Stimulated activated CD8-positive, alpha-beta memory T cell treated with anti-CD3 and anti-CD28 coated beads, Interleukin-7, amount 100 ng/mL, for 48 hours (primary cell): ENCODE results near the gene PLTP.
A peak's percentile ranks its signal among the peaks of the same experiment; 100 is the strongest.

Source experiments
- DNase-seq, 2 donors: peaks; one replicate each; pipeline ENCODE4 v3.0.0-alpha.2; 2020; ENCODE audit warnings: low read depth in 1 of 2; ENCODE audit errors: extremely low read depth in 1 of 2

The PLTP gene

GRCh38 chr20:45921337-45922189 lies 9.6 kb upstream of the PLTP start:
- no peak for DNase-seq

GRCh38 chr20:45920462-45921336 lies 8.7 kb upstream of the PLTP start:
- no peak for DNase-seq

- no peak for DNase-seq
Measured at GRCh38 chr20:45919542-45920399, 7.8 kb upstream of the PLTP start.

DNA sequence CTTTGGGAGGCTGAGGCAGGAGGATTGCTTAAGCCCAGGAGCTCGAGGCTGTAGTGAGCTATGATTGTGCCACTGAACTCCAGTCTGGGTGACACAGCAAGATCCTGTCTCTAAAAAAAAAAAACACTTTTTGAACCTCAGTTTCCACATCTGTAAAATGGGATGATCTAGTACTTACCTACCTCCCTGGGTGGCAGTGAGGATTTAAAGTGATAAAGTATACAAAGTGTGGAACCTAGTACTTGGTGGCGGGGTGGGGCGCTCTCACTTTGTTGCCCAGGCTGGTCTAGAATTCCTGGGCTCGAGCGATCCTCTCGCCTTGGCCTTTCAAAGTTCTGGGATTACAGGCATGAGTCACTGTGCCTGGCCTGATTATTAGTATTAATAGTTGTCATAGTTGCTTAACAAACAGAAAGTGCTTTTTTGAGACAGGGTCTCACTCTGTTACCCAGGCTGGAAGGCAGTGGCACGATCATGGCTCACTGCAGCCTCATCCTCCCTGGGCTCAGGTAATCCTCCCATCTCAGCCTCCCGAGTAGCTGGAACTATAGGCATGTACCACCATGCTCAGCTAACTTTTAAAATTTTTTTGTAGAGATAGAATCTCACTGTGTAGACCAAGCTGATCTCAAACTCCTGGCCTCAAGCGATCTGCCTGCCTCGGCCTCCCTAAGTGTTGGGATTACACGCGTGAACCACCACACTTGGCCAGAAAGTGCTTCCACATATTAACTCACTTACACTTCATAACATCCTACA lies 7.0 kb upstream of the PLTP start:
- no peak for DNase-seq

DNA sequence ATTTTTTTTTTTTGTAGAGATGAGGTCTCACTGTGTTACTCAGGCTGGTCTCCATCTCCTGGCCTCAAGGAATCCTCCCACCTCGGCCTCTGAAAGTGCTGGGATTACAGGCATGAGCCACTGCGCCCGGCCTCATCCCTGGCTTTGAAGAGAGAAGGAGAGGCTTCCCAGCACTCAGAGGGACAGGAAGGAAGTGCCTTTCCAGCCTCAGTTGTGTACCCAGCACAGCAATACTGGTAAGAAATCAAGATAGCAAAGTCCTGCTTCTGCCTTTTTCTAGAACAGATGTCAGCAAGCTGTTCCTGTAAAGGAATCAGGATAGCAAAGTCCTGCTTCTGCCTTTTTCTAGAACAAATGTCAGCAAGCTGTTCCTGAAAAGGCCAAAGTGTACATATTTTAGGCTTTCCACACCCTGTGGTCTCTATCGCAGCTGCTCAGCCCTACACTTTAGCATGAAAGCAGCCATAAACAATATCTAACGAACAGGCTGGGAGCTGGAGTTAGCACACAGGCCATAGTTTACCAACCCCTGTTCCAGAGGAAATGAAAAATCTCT lies 6.3 kb upstream of the PLTP start:
- no peak for DNase-seq

DNA sequence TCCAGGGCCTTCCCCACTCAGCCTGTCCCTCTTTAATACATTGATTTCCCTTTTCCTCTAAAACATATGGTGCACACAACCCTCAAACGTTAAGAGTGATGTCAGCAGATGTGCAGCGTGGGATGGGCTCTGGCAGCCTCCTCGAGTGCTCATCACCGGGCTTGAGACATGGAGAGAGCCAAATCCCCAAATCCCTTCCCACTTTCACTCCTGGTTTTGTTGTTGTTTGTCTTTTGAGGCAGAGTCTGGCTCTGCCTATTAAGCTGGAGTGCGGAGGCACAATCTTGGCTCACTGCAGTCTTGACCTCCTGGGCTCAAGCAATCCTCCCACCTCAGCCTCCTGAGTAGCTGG lies 5.8 kb upstream of the PLTP start:
- DNase-seq: no peak

DNA sequence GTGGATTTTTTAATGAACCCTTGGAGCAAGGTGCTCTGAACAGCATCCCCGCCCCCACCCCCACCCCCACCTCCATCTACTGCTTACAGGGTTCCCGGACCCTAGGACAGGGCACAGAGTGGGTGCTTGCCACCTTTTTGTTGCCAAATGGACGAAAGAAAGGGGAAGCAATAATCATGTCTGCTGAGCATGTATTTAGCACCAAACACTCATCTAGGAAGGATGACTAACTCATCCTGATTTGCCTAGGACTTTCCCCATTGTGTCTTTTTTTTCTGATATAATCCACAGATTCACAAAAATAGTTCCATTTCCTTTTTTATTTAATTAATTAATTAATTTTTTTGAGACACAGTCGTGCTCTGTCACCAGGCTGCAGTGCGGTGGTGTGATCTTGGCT lies 1.2 kb upstream of the PLTP start:
- DNase-seq: no peak

GRCh38 chr20:45912344-45912682 lies 358 bp upstream of the PLTP start:
- no peak for DNase-seq

DNA sequence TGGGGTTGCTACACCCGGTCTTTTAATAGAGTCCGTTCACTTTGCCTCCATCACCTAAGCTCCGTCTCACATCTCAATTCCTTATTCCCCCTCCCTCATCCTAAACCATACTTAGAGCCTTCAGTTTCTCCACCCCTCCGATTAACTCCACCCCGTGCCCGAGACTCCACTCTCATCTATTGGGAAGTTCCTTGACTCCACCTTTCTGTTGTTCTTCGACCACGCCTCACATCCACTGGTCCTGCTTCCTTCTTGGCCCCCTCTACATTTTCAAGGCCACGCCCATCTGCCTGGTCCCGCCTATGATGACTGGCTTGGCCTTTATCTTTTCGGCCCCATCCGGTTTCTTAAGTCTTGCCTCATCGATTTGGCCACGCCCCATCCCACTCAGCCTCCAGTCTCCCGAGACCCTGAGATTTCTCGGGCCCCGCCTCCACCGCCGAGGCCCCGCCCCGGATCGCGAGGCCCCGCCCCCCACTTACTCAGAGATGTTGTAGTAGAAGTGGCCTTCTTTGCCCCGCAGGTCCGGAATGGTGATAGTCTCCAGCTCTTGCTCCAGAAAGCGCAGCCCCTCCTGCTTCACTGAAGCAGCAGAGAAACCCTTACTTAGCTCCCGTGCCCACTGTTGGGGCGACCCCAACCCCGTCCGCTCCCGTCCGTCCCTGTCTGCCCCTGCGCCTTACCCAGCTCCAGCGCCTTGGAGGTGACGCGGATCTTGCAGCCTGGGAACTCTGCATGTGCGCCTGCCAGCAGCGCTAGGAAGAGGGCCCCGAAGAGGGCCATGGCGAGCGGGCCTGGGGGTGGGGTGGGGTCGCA lies 1.1 kb downstream of the PLTP start:
- peak; percentile 92 to 98 for DNase-seq

- DNase-seq: no peak
Measured at GRCh38 chr20:45909817-45910669, 1.9 kb downstream of the PLTP start.

DNA sequence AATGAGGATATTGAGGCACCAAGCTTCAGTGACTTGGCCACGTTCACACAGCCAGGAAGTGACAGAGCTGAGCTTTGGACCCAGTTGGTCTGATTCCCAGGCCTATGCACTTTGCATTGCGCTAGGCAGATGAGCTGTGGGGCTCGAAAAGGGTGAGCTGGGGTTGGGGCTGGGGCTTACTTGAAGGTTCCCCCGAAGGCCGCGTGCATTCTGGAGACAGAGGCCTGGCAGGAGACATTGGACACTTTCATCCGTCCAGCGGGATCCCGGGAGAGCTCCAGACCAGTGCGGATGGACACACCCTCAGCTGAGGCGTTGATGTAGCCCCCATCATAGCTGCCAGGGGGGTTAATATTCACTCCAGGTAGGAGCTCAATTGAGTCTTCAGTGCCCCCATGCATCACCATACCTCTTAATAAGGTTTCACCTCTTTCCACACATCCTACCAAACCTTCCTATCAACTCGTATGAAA lies 2.6 kb downstream of the PLTP start:
- DNase-seq: no peak

- no peak for DNase-seq
Measured at GRCh38 chr20:45908084-45908483, 3.9 kb downstream of the PLTP start.

- no peak for DNase-seq
Measured at GRCh38 chr20:45907219-45907948, 4.6 kb downstream of the PLTP start.

GRCh38 chr20:45905505-45906079 lies 6.4 kb downstream of the PLTP start:
- no peak for DNase-seq

DNA sequence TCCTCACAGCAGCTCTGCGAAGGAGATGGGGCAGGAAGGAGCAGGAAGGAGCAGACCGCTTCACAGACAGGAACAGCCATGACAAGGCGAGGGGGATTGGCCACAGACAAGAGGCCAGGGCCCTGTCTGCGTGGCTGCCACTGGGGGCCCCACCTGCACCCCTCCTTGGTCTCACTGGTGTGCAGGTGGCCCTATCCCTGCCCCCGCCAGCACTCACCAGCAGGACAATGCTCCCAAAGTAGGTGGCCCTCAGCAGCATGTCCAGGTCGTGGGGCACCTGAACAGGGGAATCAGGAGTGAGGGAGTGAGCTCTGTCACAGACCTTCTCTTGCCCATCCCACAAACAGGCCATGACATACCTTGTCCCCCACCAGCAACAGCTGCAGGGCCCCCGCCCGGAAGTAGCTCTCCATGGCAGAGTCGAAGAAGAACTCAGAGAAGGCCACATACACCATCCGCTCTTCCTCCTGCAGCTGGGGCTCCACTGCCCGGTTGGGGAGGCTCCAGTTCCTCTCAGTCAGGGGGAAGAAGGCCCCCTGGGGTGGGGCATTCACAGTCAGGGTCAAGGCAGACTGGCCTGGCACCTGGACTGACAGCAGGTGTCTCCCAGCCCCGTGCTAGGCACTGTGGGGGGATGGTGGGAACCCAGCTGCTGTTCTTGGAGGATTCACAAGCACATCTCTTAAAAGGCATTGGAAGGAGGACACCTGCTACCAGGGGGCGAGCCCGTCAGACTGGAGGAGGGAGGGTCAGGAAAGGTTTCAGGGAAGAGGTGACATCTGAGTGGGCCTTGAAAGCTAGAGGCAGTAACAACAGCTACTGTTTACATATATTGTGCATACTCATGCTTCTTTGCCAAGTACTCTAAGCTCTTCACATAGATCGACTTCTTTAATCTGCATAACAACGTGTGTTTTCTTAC lies 7.1 kb downstream of the PLTP start:
- no peak for DNase-seq

DNA sequence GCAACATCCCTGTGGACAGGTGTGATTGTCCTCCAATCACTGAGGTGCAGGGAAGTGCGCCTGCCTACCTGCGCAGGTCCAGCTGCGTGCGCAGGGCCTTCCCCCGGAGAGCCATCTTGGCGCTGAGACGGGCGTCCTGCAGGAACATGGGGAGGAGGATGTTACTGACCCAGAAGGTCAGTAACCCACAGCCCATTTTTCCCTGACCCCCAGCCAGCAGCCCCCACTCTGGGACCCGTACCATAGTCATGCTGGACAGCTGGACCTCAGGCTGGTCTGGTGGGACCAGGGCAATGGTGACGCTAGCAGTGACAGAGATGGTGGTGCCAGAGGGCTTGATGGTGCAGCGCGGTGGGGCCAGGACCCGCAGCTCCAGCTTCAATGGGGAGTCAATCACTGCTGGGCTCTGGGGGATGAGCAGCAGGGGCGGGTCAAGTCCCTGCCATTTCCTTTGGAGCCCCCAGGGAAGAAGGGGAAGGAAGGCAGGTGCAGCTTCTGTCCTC lies 9.7 kb downstream of the PLTP start:
- no peak for DNase-seq
